Subcutaneous abdominal adipose tissue (tissue), 5 donors: ENCODE measurements around the gene CDKN3.
A peak's percentile ranks its signal among the peaks of the same experiment; 100 is the strongest.

Experiments used
- H3K27ac ChIP-seq: one replicate; pipeline ENCODE4 v1.7.0; 2013; ENCODE audit warnings: low read depth, mild to moderate bottlenecking, inconsistent platforms, low read length, moderate library complexity
- H3K27me3 ChIP-seq, 5 donors: one replicate each; pipeline ENCODE4 v1.7.0; 2013; ENCODE audit warnings: low read length in 5 of 5, inconsistent platforms in 1 of 5; ENCODE audit not compliant: control insufficient read depth in 5 of 5, insufficient read depth in 4 of 5
- H3K36me3 ChIP-seq, 5 donors: one replicate each; pipeline ENCODE4 v1.7.0; 2013; ENCODE audit warnings: low read length in 5 of 5; ENCODE audit not compliant: control insufficient read depth in 5 of 5, insufficient read depth in 5 of 5
- H3K4me1 ChIP-seq, 5 donors: one replicate each; pipeline ENCODE4 v1.7.0; 2013; ENCODE audit warnings: low read length in 5 of 5, mild to moderate bottlenecking in 3 of 5, moderate library complexity in 1 of 5; ENCODE audit not compliant: control insufficient read depth in 5 of 5, insufficient read depth in 5 of 5
- H3K4me3 ChIP-seq, 5 donors: one replicate each; pipeline ENCODE4 v1.7.0; 2013; ENCODE audit warnings: low read length in 5 of 5, low read depth in 1 of 5
- H3K9ac ChIP-seq, 5 donors: one replicate each; pipeline ENCODE4 v1.7.0; 2013; ENCODE audit warnings: low read length in 5 of 5, mild to moderate bottlenecking in 4 of 5, moderate library complexity in 3 of 5
- H3K9me3 ChIP-seq, 5 donors: one replicate each; pipeline ENCODE4 v1.7.0; 2013; ENCODE audit warnings: low read length in 5 of 5; ENCODE audit not compliant: control insufficient read depth in 5 of 5
- donor health status: healthy.
- donor health status: healthy.
- donor health status: healthy.
- donor health status: healthy.
- donor health status: healthy.

The CDKN3 gene, protein sequence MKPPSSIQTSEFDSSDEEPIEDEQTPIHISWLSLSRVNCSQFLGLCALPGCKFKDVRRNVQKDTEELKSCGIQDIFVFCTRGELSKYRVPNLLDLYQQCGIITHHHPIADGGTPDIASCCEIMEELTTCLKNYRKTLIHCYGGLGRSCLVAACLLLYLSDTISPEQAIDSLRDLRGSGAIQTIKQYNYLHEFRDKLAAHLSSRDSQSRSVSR

DNA sequence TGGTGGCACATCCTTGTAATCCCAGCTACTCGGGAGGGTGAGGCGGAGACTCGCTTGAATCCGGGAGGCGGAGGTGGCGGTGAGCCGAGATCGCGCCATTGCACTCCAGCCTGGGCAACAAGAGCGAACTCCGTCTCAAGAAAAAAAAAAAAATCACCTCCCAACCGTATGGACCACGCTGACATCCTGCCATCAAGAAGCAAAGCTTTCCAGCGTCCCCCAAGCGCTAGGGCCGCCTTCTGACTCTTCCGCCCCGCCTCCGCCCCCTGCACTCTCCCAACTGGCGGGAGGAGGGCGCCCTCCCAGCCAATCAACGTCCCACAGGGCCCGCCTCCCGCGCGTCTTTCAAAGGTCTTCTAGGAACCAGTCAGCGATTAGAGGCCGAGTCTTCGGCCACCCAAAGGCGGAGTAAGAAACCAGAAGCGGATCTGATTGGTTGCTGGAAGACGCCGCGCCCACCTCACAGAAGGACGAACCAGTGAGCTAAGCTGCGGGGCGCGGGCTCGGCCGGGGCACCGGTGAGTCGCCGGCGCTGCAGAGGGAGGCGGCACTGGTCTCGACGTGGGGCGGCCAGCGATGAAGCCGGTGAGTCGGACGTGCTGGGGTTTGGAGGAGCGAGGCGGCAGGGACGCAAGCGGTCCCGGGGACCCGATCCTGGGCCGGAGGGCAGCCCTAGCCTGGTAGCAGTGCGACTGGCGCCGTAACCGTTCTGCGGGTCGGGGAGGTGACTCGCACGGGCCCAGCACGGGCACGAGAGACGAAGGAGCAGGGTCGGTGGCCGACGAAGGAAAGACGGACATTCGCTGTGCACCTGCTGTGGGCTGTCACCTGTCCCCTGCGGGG, at the start of gene CDKN3:
CDKN3 (plus strand) TSS at position 515 of the 843 bp plus-strand sequence; CDS start at position 577, 62 bp downstream.
- Histone ChIP-seq H3K9ac (peak within 1 kb of the TSS in 4 of 5 donors; percentile 34 to 83 (median 79)), H3K36me3 (no peaks in the 10 kb centered on the region), H3K27ac (no peak within 1 kb of the TSS), H3K4me3 (peak within 1 kb of the TSS; percentile 39 to 95 (median 79)), H3K9me3 (no peaks in the 10 kb centered on the region), H3K4me1 (peaks cover 1 to 13% (median 12%) of the 10 kb centered on the region in 5 donors), H3K27me3 (peaks cover 0 to 6% (median 0%) of the 10 kb centered on the region in 5 donors)

DNA sequence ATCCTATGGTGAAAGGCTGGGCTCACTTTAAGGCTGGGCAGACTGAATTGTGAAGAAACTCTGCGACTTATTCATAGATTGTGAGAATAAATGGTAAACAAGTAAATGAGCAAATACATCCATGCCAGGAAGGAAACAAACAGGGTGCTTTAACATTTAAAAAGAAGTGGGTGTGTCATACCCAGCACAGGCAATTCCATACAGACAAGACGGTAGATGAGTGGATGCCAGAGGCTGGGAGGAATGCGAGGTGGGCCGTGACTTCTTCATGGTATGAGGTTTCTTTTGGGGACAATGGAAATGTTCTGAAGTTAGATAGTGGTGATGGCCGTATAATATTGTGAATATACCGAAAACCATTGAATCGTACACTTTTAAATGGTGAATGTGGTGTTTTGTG, 49.8 kb upstream of the CDKN3 start:
- peaks cover 0 to 9% (median 5%) of the 10 kb centered on the region in 5 donors for H3K4me1 ChIP-seq
- H3K9me3 ChIP-seq, result no peaks in the 10 kb centered on the region
- H3K36me3 ChIP-seq, result no peaks in the 10 kb centered on the region
- no peak overlapping the region for H3K27ac ChIP-seq
- H3K4me3 ChIP-seq, result no peak overlapping the region
- H3K27me3 ChIP-seq, result peaks cover 0 to 9% (median 4%) of the 10 kb centered on the region in 5 donors
- H3K9ac ChIP-seq, result no peak overlapping the region

DNA sequence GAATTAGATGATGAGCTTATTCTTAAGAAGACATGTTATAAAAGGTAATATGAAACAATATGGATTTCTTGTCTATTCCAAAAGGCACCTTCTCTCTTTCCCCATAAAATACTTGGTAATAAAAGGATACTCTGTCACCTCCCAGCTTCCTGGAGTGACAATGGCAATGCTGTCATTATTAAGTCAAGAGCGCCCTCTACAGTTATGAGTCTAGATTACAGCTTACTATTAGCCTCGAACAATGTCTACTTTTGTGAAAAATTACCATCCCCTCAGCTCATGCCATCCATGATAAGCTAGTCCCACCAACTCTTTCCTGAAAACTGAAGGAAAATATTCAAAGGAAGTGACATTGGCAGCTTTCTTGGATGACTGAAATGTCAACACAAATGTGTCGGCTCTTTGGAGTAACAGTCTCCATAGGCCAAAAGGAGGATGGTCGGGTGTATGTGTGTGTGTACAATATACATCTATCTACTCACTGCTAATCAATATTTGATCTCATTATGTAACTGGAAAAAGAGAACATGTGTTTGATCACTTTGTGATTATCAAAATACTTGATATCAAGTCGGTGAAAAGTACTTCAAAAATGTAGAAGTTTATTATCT, 48.7 kb upstream of the CDKN3 start:
- Histone ChIP-seq H3K27me3 (peaks cover 0 to 10% (median 7%) of the 10 kb centered on the region in 5 donors), H3K4me3 (no peak overlapping the region), H3K9me3 (no peaks in the 10 kb centered on the region), H3K4me1 (peaks cover 0 to 9% (median 5%) of the 10 kb centered on the region in 5 donors), H3K36me3 (no peaks in the 10 kb centered on the region), H3K9ac (no peak overlapping the region), H3K27ac (no peak overlapping the region)

DNA sequence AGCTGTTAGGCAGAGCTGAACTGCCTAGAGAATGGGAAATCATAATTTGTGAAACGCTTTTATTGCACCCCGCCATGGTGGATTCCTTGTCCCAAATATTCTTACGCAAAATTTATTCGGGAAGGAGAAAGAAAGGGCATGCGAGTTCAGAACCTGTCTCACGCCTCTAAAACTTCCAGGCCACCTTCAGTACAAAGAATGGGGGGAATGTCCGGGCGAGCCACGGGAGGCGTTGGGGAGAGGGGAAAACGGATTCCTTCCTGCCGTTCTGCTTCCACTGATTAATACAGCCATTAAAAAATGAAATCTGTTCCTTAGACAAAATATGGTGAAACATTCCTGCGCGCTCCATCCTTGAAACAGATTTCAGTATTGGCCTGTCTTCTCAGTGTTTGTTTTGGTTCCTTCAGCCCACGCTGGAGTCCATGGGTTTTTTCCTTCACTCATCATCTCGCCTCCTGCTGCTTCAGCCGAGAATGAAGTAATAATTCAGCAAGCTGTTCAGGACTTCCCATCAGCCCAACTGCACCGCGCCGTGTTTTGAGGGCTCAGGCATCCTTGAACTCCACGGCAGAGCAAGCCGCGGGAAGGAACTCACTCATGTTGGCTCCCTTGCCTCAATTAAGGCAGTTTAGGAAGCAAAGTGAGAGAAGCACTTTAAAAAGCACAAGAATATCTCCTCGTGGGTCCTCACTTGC, 47.7 kb upstream of the CDKN3 start:
- peaks cover 0 to 9% (median 5%) of the 10 kb centered on the region in 5 donors for H3K4me1 ChIP-seq
- H3K36me3 ChIP-seq, result no peaks in the 10 kb centered on the region
- no peak overlapping the region for H3K27ac ChIP-seq
- H3K9me3 ChIP-seq, result no peaks in the 10 kb centered on the region
- H3K4me3 ChIP-seq, result peak overlapping the region in 2 of 5 donors; percentile 14 to 45
- H3K27me3 ChIP-seq, result peaks cover 0 to 17% (median 9%) of the 10 kb centered on the region in 5 donors
- H3K9ac ChIP-seq, result no peak overlapping the region

DNA sequence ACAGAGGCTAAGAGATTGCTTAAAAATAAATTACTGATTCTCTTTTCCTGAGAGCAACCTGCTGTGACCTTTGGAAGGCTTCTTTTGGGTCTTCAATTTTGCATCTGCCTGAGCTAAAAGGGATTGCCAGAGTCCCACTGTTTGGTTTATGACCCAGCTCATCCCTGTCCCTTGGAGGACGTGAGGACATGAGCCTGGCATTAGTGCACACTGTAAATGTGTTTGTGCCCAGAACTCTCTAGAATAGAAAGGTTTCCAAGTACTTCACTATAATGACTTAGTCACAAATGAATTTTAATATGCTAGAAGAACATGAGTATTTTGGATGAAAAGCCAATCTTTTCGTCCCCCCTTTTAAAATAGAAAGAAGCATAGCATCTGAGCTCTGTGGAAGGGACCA, 47.1 kb upstream of the CDKN3 start:
- peaks cover 0 to 17% (median 9%) of the 10 kb centered on the region in 5 donors for H3K27me3 ChIP-seq
- H3K4me1 ChIP-seq, result peaks cover 0 to 9% (median 5%) of the 10 kb centered on the region in 5 donors
- H3K27ac ChIP-seq, result no peak overlapping the region
- H3K36me3 ChIP-seq, result no peaks in the 10 kb centered on the region
- no peaks in the 10 kb centered on the region for H3K9me3 ChIP-seq
- no peak overlapping the region for H3K9ac ChIP-seq
- peak overlapping the region in 1 of 5 donors; percentile 45 for H3K4me3 ChIP-seq

DNA sequence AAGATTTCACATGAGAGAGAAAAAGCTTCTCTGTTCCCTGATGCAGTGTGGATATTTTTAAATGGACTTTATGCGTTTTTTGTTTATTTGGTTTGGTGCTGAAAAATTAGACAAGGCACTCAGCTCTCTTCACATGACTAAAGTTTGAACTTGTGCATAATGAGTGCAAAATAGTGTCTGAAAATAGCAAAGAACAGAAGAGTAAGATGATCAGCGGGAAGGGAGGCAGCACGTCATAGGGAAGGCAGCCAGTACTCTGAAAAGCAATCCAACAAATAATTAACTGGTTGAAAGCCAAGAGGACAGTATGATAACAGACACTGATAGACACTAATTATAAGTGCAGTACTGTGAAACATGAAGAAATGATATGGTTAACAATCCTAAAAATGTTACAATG, 46.6 kb upstream of the CDKN3 start:
- Histone ChIP-seq H3K4me3 (no peak overlapping the region), H3K4me1 (peaks cover 0 to 9% (median 5%) of the 10 kb centered on the region in 5 donors), H3K9ac (no peak overlapping the region), H3K36me3 (no peaks in the 10 kb centered on the region), H3K9me3 (no peaks in the 10 kb centered on the region), H3K27me3 (peaks cover 0 to 17% (median 9%) of the 10 kb centered on the region in 5 donors), H3K27ac (no peak overlapping the region)

DNA sequence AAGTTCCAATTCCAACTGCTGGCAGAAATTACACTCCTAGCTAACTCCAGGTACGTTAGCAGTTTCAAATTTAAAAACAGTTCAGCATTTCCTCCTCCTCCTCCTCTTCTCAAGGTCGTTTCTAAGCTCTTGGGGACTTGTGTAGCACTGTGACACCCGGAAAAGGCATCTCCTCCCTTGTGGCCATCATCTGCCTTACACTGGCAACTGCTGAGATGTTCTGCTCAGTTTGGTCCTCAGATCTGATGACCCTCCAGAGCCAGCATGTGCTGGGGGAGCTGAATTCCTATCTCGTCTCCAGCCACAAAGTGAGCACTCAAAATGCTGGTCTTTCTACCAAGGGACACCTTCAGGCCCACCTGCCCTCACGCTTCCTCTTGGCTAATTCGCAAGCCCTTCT, 43.5 kb upstream of the CDKN3 start:
- peaks cover 0 to 17% (median 9%) of the 10 kb centered on the region in 5 donors for H3K27me3 ChIP-seq
- H3K27ac ChIP-seq, result no peak overlapping the region
- H3K9me3 ChIP-seq, result no peaks in the 10 kb centered on the region
- H3K4me3 ChIP-seq, result no peak overlapping the region
- H3K4me1 ChIP-seq, result peaks cover 0 to 9% (median 5%) of the 10 kb centered on the region in 5 donors
- H3K9ac ChIP-seq, result no peak overlapping the region
- no peaks in the 10 kb centered on the region for H3K36me3 ChIP-seq

DNA sequence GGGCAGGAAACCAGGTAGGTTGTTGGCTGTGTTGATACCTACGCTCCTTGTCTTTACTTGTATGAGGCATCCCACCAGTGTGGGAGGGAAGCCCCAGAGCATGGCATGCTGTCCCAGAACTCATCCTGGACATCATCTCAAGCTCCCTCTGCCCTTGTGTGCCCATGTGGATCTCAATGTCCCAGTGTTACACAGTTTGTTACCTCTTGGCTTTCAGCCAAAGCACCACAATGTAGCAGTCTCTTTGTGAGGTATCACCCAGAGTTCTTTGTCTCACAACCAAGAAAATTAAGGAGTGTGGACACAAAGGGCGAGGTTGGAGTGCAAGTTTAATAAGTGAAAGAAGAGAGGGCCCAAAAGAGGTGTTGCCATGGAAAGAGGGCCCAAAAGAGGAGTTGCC, 43.1 kb upstream of the CDKN3 start:
- no peak overlapping the region for H3K27ac ChIP-seq

DNA sequence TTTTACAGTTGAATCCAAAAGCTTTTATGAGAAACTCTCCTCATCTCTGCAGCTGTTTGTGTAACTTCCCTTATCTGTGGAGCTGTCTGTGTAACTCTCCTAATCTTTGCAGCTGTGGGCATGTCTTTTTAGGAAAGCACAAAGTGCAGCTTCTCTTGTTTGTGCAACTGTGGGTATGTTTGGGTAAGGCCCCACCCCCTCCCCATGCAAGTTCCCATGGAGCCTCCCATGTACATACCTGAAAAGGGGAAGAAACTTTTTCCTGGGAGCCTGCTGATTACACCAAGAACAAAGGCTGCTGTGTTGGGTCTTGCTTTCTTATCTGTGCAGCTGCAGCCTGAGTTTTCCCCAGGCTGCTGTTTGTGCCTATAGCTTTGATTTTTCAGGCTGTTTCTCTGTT, 42.7 kb upstream of the CDKN3 start:
- H3K27ac ChIP-seq, result no peak overlapping the region
- H3K4me1 ChIP-seq, result peaks cover 0 to 7% (median 5%) of the 10 kb centered on the region in 5 donors
- H3K27me3 ChIP-seq, result peaks cover 0 to 12% (median 9%) of the 10 kb centered on the region in 5 donors
- H3K9me3 ChIP-seq, result no peaks in the 10 kb centered on the region
- H3K36me3 ChIP-seq, result no peaks in the 10 kb centered on the region
- H3K9ac ChIP-seq, result no peak overlapping the region
- no peak overlapping the region for H3K4me3 ChIP-seq

More for the DNA sequence above, 43.1 kb upstream of the CDKN3 start:
- H3K9ac ChIP-seq, result no peak overlapping the region
- H3K27me3 ChIP-seq, result peaks cover 0 to 16% (median 9%) of the 10 kb centered on the region in 5 donors
- no peaks in the 10 kb centered on the region for H3K36me3 ChIP-seq
- H3K9me3 ChIP-seq, result no peaks in the 10 kb centered on the region
- no peak overlapping the region for H3K4me3 ChIP-seq
- peaks cover 0 to 9% (median 5%) of the 10 kb centered on the region in 5 donors for H3K4me1 ChIP-seq
